Stimulated activated naive CD8-positive, alpha-beta T cell treated with anti-CD3 and anti-CD28 coated beads, Interleukin-15, amount 100 ng/mL, for 72 hours (primary cell): Measurements from ENCODE around the gene RPL12.
A peak's percentile ranks its signal among the peaks of the same experiment; 100 is the strongest.

ENCODE experiments used
- ATAC-seq: fragments of 150-1000 bp; cut with Tn5 transposase; 2 replicates; pipeline ENCODE4 v1.10.0; 2021; ENCODE audit warnings: mild to moderate bottlenecking, moderate library complexity
- DNase-seq, 2 donors: peaks; one replicate each; pipeline ENCODE4 v3.0.0; 2021 to 2022
- H3K27ac Mint-ChIP-seq, 2 donors: one replicate each; pipeline ENCODE4 v1.8.0; 2022; ENCODE audit warnings: mild to moderate bottlenecking in 2 of 2, mixed read lengths in 2 of 2, moderate library complexity in 2 of 2
- H3K27me3 Mint-ChIP-seq: one replicate; pipeline ENCODE4 v1.8.0; 2022; ENCODE audit warnings: mixed read lengths
- H3K4me1 Mint-ChIP-seq: one replicate; pipeline ENCODE4 v1.8.0; 2022; ENCODE audit warnings: mild to moderate bottlenecking, mixed read lengths
- H3K4me3 Mint-ChIP-seq, 2 donors: one replicate each; pipeline ENCODE4 v1.8.0; 2022; ENCODE audit warnings: mild to moderate bottlenecking in 2 of 2, mixed read lengths in 2 of 2, moderate library complexity in 1 of 2
- H3K9me3 Mint-ChIP-seq, 2 donors: one replicate each; pipeline ENCODE4 v1.8.0; 2022; ENCODE audit warnings: mixed read lengths in 2 of 2

The RPL12 gene

DNA sequence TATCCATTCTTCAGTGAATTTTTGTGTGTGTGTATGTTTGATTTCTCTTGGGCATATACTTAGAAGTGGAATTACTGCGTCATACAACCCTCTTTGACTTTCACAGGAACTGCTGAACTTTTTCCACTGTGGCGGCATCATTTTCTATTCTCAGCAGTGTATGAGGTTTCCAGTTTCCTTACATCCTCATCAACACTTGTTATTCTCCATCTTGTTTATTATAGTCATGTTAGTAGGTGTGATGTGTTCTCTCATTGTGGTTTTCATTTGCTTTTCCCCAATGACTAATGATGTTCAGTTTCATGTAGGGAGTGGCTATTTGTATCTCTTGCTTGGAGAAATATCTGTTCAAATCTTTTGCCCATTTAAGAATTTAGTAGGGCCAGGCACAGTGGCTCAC, 24.4 kb downstream of the RPL12 start:
- ATAC-seq (peak; percentile 86), DNase-seq (peak; percentile 43 to 70)
- Mint-ChIP-seq H3K4me3 (peak overlapping the region; percentile 98 to 99), H3K27ac (peak overlapping the region; percentile 72 to 94), H3K4me1 (peaks cover 73% of the 10 kb centered on the region), H3K27me3 (no peaks in the 10 kb centered on the region), H3K9me3 (no peaks in the 10 kb centered on the region)

DNA sequence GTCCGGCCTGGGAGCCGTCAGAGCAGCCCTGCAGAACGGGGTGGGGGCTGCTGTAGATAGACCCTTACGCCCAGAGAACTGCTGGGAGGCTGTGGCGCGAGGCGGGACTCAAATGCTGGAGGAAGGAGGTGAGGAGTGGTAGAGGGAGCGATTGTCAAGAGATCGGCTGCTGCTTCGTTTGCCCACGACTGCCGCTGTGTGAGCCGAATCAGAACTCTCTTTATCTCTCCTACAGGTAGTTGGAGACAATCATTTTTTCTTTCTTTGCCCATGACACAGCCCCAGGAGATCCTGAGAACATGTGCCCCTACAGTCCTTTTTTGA, 26.6 kb downstream of the RPL12 start:
- Mint-ChIP-seq H3K27me3 (no peaks in the 10 kb centered on the region), H3K4me1 (peaks cover 57% of the 10 kb centered on the region), H3K27ac (peak overlapping the region; percentile 98 to 99), H3K4me3 (peak overlapping the region; percentile 98 to 99), H3K9me3 (no peaks in the 10 kb centered on the region)
- peak; percentile 47 for ATAC-seq
- DNase-seq: no peak

GRCh38 chr9:127423934-127424675, 27.1 kb downstream of the RPL12 start, which contains the start of gene ZNF79:
TSS of gene ZNF79 (plus strand) at chr9:127424382. CDS start at chr9:127424788, 406 bp downstream.
- DNase-seq: peak; percentile 91 to 93
- H3K27ac Mint-ChIP-seq: peak within 1 kb of the TSS; percentile 98 to 99
- peak; percentile 84 for ATAC-seq
- H3K4me3 Mint-ChIP-seq: peak within 1 kb of the TSS; percentile 98 to 99
- H3K27me3 Mint-ChIP-seq: no peaks in the 10 kb centered on the region
- H3K9me3 Mint-ChIP-seq: no peaks in the 10 kb centered on the region
- peaks cover 55% of the 10 kb centered on the region for H3K4me1 Mint-ChIP-seq

DNA sequence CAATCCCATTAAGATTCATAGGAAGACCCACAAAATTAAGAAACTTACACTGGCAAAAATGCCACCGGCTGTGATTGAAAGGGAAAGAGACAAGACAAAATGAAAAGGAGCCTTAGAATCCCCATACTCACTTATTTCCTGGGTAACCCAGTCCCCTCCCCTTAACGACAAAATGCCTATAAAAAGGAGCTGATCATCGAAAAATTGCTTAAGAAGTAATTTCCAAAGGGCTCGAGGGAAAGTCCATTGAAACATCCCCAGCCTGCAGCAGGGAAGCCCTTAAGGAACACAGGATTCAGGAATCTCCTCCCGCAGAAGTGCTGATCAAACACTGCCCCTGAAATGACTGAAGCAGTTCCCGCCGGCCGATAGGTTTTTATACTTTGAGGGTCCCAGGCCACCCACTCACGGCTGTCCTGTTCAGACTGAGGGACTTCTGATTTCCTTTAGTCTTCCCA, 27.7 kb downstream of the RPL12 start:
- Mint-ChIP-seq H3K27me3 (no peaks in the 10 kb centered on the region), H3K4me1 (peaks cover 49% of the 10 kb centered on the region), H3K9me3 (no peaks in the 10 kb centered on the region), H3K27ac (peak overlapping the region; percentile 98 to 99), H3K4me3 (peak overlapping the region; percentile 98 to 99)
- no peak for ATAC-seq
- no peak for DNase-seq

DNA sequence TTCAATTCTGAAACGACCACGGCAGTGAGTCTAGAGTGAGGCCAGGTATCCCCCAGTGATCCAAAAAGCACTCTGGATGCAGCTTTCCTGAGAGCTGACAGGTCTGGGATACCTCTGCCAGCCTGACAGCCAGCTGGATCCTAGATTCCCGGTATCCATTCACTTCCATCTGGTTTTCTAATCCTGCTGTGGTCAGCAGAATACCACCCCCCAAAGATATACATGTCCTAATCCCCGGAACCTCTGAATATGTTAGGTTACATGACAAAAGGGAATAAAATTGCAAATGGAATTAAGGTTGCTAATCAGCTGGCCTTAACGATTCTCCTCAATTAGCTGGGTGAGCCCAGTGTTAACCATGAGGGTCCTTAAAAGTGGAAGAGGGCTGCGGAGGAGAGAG, 28.4 kb downstream of the RPL12 start:
- H3K4me1 Mint-ChIP-seq: peaks cover 42% of the 10 kb centered on the region
- no peak for DNase-seq
- peak overlapping the region; percentile 98 to 99 for H3K4me3 Mint-ChIP-seq
- H3K27ac Mint-ChIP-seq: peak overlapping the region in 1 of 2 donors; percentile 99
- no peak for ATAC-seq
- no peaks in the 10 kb centered on the region for H3K27me3 Mint-ChIP-seq
- H3K9me3 Mint-ChIP-seq: no peaks in the 10 kb centered on the region

DNA sequence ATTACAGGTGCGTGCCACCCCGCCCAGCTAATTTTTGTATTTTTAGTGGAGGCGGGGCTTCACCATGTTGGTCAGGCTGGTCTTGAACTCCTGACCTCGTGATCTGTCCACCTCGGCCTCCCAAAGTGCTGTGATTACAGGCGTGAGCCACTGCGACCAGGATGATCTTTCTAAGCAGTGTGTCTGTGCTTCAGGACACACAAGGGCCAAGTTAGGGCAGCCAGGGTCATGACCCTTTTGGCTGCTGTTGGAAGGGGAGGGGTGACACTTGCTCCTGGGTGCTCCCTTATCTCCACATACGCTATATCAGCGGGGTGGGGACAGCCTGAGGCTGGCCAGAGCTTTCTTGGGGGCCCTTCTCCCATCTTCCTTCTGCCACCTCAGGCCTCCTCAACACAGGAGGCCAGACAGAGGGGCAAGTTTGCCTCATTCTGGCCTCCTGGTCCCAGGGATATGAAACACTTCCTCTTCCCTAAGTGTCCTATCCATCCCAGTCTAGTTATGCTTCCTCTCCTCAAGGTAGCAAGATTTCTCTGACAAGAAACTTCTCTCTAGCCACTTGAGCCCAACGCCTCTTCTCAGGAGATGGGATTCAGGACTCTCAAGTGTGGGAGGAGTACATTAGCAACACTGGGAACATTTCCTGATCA, 28.9 kb downstream of the RPL12 start:
- Mint-ChIP-seq H3K4me1 (peaks cover 37% of the 10 kb centered on the region), H3K27ac (no peak overlapping the region), H3K4me3 (peak overlapping the region in 1 of 2 donors; percentile 99), H3K27me3 (no peaks in the 10 kb centered on the region), H3K9me3 (no peaks in the 10 kb centered on the region)
- ATAC-seq (no peak), DNase-seq (no peak)

DNA sequence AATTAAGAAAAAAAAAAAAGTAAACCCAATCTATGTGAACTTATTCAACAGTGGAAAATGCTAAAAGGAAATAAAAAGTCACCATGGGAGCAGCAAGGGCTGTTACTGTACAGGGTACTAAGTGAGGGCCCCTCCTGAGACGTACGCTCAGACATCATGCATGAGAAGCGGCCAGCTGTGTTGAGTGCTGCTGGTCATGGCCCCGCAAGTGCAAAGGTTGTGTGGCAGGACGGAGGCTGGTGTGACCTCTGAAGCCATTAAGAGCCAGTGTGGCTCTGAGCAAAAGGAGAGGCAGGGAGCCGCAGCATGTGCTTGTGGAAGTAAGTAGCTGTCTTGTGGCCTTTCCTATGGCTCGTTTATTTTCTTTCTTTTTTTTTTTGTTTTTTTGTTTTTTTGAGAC, 30.1 kb downstream of the RPL12 start:
- H3K9me3 Mint-ChIP-seq: no peaks in the 10 kb centered on the region
- peaks cover 25% of the 10 kb centered on the region for H3K4me1 Mint-ChIP-seq
- H3K4me3 Mint-ChIP-seq: no peak overlapping the region
- ATAC-seq (no peak), DNase-seq (no peak)
- peaks cover 2% of the 10 kb centered on the region for H3K27me3 Mint-ChIP-seq
- H3K27ac Mint-ChIP-seq: peak overlapping the region in 1 of 2 donors; percentile 74

- peaks cover 16% of the 10 kb centered on the region for H3K4me1 Mint-ChIP-seq
- H3K4me3 Mint-ChIP-seq: no peak overlapping the region
- peaks cover 18% of the 10 kb centered on the region for H3K27me3 Mint-ChIP-seq
- ATAC-seq (no peak), DNase-seq (no peak)
- H3K9me3 Mint-ChIP-seq: no peaks in the 10 kb centered on the region
- no peak overlapping the region for H3K27ac Mint-ChIP-seq
These were observed 31.9 kb downstream of the RPL12 start for GRCh38 chr9:127419348-127419747.

DNA sequence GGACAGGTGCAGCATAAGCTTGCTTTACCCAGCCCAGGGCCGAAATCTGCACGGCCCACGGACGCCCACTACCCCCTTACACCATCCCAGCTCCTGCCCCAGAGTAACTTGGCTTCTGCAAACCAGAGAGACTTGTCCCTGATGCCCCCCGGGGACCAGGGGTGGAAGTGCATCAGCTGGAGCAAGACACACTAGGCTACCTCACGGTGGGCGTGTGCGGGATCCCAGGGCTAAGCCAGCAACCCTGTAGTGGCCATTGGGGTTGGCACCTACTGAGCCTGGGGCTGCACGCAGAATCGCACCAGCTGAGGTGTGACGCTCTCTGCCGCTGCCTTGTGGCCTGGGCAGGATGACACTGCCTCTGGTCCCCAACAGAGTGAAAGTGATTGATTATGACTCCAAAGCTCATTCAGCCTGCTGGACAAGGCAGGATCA, 33.2 kb downstream of the RPL12 start:
- Mint-ChIP-seq H3K27ac (no peak overlapping the region), H3K4me3 (no peak overlapping the region), H3K9me3 (no peaks in the 10 kb centered on the region), H3K4me1 (peaks cover 13% of the 10 kb centered on the region), H3K27me3 (peaks cover 31% of the 10 kb centered on the region)
- peak in 1 of 2 donors; percentile 55 for DNase-seq
- ATAC-seq: peak; percentile 88

GRCh38 chr9:127417131-127418036, 33.8 kb downstream of the RPL12 start:
- ATAC-seq (no peak), DNase-seq (no peak)
- H3K4me3 Mint-ChIP-seq: no peak overlapping the region
- peaks cover 6% of the 10 kb centered on the region for H3K4me1 Mint-ChIP-seq
- H3K27me3 Mint-ChIP-seq: peaks cover 37% of the 10 kb centered on the region
- no peak overlapping the region for H3K27ac Mint-ChIP-seq
- no peaks in the 10 kb centered on the region for H3K9me3 Mint-ChIP-seq

DNA sequence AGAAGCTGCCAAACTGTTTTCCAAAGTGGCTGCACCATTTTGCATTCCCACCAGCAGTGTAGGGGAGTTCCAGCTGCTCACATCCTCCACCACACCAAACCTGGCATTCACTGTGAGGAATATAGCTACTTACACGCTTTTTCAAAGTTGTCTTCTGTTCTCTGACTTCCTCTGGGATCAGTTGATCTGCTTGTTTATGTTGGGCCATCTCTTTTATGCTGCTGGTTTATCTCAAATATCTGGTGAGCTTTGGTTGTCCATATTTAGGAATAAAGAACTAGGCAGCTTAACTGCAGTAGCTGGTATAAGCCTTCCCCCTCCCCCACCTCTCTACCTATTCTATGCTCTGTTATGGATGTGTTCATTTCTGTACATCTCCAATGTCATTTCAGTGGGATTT, 35.5 kb downstream of the RPL12 start:
- Mint-ChIP-seq H3K4me1 (no peaks in the 10 kb centered on the region), H3K27me3 (peaks cover 52% of the 10 kb centered on the region), H3K27ac (no peak overlapping the region), H3K4me3 (no peak overlapping the region), H3K9me3 (no peaks in the 10 kb centered on the region)
- DNase-seq: no peak
- ATAC-seq: no peak

- H3K4me3 Mint-ChIP-seq: no peak overlapping the region
- no peaks in the 10 kb centered on the region for H3K4me1 Mint-ChIP-seq
- peaks cover 52% of the 10 kb centered on the region for H3K27me3 Mint-ChIP-seq
- no peaks in the 10 kb centered on the region for H3K9me3 Mint-ChIP-seq
- no peak overlapping the region for H3K27ac Mint-ChIP-seq
- ATAC-seq (no peak), DNase-seq (no peak)
These were observed 36.1 kb downstream of the RPL12 start for GRCh38 chr9:127415141-127415540.

DNA sequence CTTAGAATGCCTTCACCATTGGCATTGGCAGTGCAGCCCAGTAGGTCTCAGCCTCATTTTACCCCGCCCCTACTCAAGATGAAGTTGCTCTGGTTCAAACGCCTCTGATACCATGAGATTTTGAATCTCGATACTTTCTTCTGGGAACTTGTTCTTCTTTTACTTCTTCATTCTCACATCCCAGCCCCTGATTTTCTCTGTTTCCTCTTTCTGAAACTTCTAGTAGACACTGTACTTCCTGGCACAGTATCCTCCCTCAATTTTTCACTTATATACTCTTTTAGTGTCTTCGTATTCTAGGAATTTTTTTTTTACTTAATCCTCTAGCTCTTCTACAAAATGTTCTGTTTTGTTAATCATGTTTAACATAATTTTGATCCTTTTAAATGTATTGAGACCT, 40.1 kb downstream of the RPL12 start:
- no peak overlapping the region for H3K27ac Mint-ChIP-seq
- H3K4me1 Mint-ChIP-seq: no peaks in the 10 kb centered on the region
- DNase-seq: no peak
- no peaks in the 10 kb centered on the region for H3K9me3 Mint-ChIP-seq
- no peak for ATAC-seq
- no peak overlapping the region for H3K4me3 Mint-ChIP-seq
- H3K27me3 Mint-ChIP-seq: peaks cover 67% of the 10 kb centered on the region

DNA sequence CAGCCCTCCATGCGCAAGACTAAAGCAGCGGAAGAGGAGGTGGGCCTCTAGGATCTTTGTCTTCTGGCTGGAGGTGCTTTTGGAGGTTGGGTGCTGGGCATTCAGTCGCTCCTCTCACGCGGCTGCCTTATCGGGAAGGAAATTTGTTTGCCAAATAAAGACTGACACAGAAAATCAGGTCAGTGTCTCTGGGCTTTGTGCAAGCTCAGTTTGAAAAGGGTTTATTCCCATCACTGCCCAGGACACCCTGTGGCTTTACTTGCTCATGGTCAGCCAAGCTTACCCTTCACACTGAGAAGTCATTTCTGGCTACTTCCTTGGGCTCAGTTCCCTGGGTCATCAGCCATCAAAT, 43.7 kb downstream of the RPL12 start:
- H3K4me1 Mint-ChIP-seq: no peaks in the 10 kb centered on the region
- no peak overlapping the region for H3K4me3 Mint-ChIP-seq
- no peak overlapping the region for H3K27ac Mint-ChIP-seq
- H3K27me3 Mint-ChIP-seq: peaks cover 55% of the 10 kb centered on the region
- ATAC-seq (no peak), DNase-seq (no peak)
- H3K9me3 Mint-ChIP-seq: no peaks in the 10 kb centered on the region

DNA sequence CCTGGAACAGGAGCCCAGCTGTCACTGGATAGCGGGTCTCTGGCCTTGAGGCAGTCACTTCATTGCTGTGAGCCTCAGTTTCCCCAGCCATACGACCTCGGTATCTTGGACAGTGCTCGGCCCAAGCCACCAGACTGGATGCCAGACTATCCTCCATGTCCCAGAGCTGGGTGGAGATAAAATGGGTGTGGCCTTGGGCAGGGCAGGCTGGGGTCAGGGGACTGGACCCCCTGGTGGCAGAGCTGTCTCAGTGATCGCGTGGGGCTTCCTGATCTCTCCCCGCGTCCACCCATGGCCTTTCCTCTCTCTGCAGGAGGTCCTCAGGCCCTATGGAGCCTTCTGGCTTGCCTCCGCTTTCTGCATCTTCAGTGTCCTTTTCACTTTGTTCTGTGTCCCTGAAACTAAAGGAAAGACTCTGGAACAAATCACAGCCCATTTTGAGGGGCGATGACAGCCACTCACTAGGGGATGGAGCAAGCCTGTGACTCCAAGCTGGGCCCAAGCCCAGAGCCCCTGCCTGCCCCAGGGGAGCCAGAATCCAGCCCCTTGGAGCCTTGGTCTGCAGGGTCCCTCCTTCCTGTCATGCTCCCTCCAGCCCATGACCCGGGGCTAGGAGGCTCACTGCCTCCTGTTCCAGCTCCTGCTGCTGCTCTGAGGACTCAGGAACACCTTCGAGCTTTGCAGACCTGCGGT, 44.3 kb downstream of the RPL12 start:
- no peak overlapping the region for H3K27ac Mint-ChIP-seq
- no peaks in the 10 kb centered on the region for H3K9me3 Mint-ChIP-seq
- DNase-seq (no peak), ATAC-seq (no peak)
- peaks cover 56% of the 10 kb centered on the region for H3K27me3 Mint-ChIP-seq
- no peaks in the 10 kb centered on the region for H3K4me1 Mint-ChIP-seq
- no peak overlapping the region for H3K4me3 Mint-ChIP-seq
